HL-60/S4 treated with retinoic acid at 250 ng/mL for 4 days and 3 days (cell line): ENCODE results near the gene CYB561D2.

Experiments
- in situ Hi-C: fragments of 300-500 bp; cut with MboI; formaldehyde crosslinking; loops from 2 replicates; pipeline ENCODE4 v1.7.0; 2022; ENCODE audit warnings: low sequenced_read_pairs

The CYB561D2 gene

DNA sequence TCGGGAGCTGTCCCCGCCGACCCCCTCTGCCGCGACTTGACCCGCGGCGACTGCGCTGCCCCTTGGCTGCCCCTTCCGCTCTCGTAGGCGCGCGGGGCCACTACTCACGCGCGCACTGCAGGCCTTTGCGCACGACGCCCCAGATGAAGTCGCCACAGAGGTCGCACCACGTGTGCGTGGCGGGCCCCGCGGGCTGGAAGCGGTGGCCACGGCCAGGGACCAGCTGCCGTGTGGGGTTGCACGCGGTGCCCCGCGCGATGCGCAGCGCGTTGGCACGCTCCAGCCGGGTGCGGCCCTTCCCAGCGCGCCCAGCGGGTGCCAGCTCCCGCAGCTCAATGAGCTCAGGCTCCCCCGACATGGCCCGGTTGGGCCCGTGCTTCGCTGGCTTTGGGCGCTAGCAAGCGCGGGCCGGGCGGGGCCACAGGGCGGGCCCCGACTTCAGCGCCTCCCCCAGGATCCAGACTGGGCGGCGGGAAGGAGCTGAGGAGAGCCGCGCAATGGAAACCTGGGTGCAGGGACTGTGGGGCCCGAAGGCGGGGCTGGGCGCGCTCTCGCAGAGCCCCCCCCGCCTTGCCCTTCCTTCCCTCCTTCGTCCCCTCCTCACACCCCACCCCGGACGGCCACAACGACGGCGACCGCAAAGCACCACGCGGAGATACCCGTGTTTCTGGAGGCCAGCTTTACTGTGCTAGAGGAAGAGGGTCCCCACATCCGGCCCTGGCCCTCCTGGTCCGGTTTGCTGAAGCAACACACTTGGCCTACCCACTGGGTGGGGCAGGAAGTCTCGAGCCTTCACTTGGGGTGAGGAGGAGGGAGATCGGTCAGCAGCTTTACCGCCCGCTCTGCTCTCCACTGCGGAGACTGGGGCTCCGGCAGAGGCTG, 10.0 kb upstream of the CYB561D2 start, which contains the start of gene RASSF1:
RASSF1 (minus strand) TSS at position 389 of the 882 bp plus-strand sequence; CDS start at position 358, 31 bp downstream.
- in situ Hi-C loops: no loop called here

DNA sequence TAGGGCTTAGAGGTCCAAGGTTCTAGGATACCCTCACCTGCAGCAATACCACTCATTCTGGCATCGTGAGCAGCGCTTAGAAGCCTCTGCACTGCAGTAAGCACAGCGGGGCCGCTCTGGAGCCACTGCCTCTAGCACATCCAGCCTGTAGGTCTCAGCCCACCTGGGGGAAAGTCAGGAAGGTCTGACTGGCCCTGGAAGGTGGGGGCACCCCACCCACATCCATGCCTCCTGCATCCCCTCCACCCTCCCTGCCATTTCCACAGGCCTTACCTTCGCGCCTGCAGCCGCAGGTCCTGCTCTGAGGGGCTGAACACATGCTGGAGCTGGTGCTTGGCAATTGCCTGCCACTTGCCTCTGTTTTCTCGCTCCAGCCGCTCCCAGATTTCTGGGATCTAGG, 9.1 kb upstream of the CYB561D2 start:
- in situ Hi-C loops: no loop called here

DNA sequence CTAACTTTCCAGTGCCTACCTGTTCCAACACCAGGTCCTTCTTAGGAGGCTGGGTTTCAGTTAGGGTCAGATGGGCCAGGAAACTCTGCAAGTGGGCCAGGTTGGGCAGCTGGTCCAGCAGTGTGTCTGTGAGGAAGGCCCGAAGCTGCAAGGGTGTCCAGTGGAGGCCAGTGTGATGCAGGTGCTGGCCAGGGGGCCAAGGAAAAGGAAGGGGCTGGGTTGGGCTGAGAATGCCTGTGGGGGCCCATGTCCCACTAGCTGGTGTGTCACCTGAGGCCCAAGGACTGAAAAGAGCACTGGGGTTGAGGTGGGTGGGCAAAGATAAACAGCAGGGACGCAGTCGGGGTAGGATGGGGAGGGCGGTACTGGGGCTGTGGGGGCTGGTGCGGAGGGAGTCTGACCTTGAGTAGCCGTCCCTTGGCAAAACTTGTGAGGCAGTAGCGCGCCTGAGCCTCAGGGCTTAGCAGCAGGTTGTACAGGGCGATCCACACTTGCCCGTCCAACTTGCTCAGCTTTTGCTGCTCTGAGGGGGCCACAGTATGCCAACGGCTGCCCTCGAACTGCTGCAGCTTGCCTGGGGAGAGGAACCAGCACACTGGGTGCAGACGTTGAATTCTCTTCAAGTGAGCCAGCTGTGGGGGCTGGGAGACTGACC, 8.5 kb upstream of the CYB561D2 start:
- in situ Hi-C loops: no loop called here

DNA sequence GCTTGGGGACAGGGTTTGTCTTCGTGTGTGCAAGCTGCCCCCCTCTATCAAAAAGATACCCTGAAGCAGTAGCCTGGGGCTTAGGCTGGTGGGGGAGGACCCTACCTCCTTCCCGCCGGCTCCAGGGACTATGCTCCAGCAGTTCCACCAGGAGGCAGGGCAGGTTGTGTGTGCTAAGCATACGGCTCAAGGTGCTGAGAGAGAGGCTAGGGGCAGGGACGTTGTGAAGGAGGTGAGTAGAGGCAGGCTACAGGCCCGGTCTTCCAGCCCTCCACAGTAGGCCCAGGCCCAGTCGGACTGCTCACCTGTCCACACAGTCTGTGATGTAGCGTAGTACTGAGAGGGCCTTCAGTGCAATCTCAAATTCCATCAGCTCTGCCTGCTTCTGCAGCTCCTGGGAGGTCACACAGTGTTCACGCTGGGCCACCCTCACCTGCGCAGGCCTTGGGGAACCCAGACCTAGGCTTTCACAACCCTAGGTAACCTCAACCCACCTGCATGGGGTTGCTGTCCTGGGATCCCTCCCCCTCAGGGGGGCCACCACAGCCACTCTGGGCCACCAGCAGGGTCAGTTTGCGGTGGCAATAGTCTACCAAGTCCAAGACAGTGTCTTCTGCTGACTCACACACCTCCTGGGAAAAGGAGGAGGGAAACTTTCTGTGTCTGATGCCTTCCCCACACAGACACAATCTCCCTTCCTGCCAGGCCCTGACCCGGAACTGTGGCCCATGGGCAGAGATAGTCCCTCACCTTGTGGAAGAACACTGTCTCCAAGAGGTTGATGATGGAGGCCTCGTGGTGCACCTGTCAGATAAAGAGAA, 7.6 kb upstream of the CYB561D2 start:
- in situ Hi-C loops: no loop called here

DNA sequence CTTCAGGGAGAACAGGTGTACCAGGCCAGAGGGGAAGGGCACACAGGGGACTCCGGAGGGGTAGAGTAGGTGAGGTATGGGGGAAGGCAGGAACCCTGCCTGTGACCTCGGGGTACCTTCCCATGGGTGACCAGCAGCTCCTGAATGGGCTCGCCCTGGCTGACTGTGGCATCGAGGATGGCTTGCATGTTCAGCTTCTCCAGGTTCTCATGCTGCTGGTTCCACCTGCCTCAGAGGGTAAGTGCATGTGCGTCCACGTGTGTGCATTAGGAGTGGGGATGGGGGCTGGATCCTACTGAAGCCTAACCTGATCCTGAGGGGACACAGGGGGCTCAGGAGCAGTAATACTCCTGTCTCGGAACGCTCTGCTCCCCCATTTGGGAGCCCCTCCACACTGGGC, 5.7 kb upstream of the CYB561D2 start:
- in situ Hi-C loops: no loop called here

DNA sequence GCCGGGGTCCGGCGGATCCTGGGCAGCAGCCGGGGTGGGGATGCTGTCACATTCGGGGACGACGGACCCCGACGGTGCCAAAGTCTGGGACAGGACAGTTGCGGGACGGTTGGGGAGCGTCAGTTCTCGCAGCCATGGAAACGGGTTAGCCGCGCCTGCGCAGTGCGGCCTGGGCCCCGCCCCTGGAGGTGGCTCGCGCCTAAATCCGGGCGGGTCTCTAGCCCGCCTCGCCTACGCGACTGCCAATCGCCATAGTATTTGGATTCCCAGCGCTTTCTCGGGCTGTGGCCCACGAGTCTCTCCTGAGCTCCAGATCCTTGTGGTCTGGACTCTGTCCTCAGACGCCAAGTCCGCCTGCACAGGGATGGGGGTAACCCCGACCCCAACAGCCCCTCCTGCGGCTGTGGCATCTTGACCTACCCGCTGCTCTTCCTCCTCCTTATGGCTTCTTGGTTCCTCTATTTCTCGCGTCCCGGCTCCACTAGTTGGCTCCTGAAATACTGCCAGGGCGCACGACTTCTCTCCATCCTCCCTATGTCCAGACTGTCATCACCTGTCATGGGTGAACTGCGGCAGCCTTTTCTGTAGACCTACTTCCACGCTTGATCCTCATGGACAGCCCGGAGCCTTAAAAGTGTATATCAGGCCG, 5.0 kb upstream of the CYB561D2 start, which contains the start of gene ZMYND10:
ZMYND10 (minus strand) TSS at position 147 of the 649 bp plus-strand sequence. CDS start 153 bp downstream, outside the sequence.
- in situ Hi-C loops: no loop called here

DNA sequence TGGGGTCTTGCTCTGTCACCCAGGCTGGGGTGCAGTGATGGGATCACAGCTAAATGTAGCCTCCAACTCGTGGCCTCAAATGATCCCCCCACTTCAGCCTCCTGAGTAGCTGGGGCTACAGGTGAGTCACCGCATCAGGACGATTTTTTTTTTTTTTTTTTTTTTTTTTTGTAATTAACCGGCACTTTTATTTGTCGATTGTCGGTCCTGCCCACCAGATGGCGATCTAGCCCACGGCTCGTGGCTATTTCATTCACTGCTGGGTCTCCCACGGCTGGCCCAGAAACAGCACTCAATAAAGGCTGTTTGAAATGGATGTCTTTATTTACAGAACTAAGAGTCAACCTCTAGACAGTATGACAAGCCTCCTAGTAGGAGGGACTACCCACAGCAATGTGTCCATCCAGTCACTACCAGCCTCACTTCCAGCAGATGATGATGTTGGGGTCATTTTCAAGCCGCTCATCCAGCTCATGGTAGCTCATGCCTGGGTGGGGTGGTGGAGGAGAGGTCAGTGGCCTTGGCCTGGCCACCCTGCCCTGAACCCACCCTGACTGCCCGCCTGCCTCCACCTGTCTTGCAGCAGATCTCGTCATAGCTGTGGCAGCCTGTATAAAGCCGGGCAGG, 3.4 kb upstream of the CYB561D2 start:
- in situ Hi-C loops: no loop called here

DNA sequence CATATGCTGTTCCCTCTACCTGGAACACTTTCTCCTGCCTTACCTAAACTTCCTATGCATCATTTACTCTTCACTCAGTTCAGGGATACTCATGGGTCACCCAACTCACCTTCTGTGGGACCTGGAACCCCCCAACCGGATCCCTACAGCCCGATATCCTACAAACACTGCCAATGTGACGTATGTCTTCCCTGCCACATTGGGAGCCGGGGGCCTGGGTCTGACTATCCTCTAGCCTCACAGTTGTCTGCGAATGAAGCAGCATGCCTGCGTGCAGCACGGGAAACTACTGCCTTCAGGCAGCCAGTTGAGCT, 492 bp upstream of the CYB561D2 start:
- in situ Hi-C loops: loop anchor here (25.0 kb wide), 1 partner anchor 187 kb away; no protein-coding TSS in a partner anchor

DNA sequence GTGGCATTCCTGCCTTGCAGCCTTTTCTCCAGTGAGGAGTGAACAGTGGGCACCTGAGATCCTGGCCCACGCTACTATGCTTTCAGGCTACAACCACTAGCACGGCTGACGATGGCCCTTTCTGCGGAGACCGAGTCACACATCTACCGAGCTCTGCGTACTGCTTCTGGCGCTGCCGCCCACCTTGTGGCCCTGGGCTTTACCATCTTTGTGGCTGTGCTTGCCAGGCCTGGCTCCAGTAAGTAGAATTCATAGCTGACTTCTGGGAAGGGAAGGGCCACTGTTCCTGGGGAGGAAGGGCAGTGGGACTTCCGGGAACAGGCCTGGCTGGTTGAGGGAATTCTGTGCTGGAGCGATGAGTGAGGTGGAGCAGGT, 648 bp downstream of the CYB561D2 start:
- in situ Hi-C loops: loop anchor here (25.0 kb wide), 1 partner anchor 186 kb away; no protein-coding TSS in a partner anchor

DNA sequence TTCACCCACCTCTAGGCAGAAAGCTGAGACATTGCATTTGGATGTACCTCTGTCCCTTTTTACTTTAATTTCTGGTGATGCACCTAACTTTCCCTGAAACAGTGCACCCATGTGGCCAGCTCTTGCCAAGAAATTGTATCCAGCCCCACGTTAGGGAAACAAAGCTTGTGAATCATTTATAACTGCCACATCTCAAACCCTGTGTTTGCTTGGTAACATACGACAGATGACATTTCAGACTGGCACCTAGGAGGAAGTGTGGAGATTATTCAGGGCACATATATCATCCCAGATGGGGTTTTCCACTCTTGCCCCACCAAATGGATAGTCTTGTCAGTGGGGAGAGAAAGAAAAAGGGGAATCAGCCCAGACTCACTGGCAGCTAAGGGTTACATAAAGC, 2.1 kb downstream of the CYB561D2 start:
- in situ Hi-C loops: loop anchor here (25.0 kb wide), 1 partner anchor 185 kb away; no protein-coding TSS in a partner anchor

DNA sequence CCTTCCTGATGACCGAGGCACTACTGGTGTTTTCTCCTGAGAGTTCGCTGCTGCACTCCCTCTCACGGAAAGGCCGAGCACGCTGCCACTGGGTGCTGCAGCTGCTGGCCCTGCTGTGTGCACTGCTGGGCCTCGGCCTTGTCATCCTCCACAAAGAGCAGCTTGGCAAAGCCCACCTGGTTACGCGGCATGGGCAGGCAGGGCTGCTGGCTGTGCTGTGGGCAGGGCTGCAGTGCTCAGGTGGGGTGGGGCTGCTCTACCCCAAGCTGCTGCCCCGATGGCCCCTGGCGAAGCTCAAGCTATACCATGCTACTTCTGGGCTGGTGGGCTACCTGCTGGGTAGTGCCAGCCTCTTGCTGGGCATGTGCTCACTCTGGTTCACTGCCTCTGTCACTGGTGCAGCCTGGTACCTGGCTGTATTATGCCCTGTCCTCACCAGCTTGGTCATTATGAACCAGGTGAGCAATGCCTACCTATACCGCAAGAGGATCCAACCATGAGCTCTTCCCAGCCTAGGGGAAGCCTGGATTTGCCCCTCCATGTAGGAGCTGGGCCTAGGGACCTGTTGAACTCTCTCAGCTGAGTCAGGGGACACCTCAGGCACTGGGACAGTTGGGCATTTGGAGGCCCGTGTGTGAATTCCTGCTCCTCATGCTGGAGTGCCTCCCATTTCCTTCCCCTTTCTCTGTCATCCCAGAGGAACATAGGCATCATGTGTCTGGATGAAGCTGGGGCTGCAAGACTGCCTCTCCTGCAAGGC, 2.8 kb downstream of the CYB561D2 start:
- in situ Hi-C loops: loop anchor here (25.0 kb wide), 1 partner anchor 184 kb away; no protein-coding TSS in a partner anchor

DNA sequence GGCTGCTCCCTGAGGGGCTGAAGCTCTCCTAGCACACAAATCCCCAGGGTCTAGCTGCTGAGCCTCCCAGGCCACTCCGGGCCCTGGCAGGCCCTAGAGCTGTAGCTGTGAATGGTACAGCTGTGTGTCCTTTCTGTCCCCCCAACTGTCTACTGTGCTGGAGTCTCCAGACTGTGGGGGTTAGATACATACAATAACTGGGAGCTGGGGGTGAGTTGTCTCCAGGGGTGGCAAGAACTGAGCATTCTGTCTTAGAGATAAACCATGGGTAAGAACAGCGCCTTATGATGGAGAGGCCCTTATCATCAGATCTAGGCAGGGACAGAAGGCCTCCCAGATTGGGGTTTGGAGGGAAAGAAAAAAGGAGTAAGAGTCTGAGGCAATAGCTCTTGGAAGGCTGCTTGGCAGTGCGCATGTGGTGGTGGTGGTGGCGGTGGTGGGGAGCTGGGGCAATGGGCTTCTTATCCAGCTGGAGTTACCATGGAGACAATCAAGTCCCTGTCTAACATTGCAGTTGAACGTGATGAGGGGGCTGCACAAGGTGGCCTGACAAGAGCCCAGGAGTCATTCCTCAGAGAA, 3.6 kb downstream of the CYB561D2 start:
- in situ Hi-C loops: loop anchor here (25.0 kb wide), 1 partner anchor 183 kb away; no protein-coding TSS in a partner anchor

DNA sequence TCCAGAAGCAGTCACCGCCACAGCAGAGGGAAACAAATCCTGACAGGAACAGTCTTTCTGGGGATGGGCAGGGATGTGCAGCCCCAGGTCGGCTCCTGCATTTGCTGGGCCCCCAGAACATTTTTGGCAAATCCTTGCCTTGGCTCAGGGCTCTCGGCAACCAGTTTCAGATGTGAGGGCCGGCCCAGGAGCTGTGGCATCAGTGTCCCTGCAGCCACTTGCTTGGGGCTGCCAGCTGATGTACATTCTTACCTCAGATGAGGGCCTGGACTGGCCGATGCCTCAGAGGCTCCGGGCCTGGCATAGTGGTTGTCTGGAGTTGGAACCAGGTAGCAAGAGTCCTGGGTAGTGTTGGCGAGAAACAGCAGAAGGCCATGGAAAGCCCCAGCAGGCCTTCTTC, 4.2 kb downstream of the CYB561D2 start:
- in situ Hi-C loops: loop anchor here (25.0 kb wide), 1 partner anchor 182 kb away; no protein-coding TSS in a partner anchor

DNA sequence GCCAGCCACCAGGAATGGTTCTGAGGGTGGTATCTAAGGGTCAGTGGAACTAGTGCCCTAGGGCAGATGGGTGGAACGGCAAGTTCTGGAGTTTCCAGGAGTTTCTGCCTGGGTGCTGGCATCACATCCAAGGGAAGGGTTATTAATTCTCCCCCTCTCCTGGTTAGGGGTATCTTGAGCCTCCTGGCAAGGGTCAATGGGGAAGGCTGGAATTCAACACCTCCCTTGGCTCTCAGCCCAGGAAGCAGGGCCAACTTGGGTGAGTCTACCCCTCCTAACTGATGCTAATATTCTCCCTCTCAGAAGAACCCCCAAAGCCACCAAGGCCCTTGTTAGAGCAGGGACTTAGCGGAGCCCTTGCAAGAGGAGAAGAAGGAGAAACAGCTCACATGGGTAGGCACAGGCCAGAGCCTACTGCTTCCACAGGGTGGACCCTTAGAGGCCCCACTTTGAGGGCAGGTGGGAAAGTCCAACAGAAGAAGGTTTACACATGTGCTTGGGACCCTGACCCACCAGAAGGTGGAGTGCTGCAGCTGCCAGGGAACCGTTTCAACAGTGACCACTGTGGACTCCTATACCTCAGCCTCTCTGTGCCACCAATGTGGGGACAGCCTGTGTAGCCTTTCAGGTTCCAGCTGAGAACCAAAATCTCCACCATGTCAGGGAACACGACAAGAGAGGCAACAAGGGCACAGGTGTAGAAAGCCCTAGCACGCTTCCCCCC, 5.3 kb downstream of the CYB561D2 start:
- in situ Hi-C loops: loop anchor here (25.0 kb wide), 1 partner anchor 181 kb away; no protein-coding TSS in a partner anchor

DNA sequence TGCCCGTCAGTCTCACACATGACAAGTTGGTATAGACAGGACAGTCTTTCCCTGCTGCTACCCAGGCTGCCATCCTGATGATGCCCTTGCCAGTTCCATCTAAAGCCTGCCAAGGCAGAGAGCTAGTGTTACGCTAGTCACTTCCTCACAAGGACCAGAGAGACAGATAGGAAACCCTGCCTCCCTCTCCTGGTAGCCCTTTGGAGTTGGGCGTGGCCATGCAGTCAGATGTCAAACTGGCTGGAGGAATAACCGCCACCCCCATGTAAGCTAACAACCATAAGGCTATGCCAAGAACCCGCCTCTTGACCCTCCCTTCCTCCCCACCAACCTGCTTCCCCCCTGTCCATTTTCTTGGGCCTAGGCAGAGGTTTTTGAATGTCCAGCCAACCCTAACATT, 5.9 kb downstream of the CYB561D2 start:
- in situ Hi-C loops: loop anchor here (25.0 kb wide), 1 partner anchor 181 kb away; no protein-coding TSS in a partner anchor

DNA sequence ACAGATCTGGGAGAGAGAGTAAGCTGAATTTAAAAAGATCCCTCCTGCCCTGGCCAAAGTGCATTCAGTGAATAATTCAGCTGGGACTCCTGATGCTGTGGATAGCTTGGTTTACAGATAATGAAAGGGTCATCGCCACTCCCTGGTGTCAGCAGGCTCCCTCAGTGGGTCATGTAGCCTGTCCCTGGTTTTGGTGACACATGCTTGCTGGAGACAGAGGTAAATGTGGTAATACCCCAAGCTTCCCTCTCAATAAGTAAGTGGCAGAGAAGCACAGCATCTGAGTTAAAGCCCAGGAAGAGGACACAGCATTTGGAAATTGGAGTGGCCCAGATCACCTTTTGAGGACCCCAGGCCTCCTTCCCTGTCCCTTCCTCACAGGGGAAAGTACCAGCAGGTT, 6.8 kb downstream of the CYB561D2 start:
- in situ Hi-C loops: loop anchor here (25.0 kb wide), 1 partner anchor 180 kb away; no protein-coding TSS in a partner anchor

DNA sequence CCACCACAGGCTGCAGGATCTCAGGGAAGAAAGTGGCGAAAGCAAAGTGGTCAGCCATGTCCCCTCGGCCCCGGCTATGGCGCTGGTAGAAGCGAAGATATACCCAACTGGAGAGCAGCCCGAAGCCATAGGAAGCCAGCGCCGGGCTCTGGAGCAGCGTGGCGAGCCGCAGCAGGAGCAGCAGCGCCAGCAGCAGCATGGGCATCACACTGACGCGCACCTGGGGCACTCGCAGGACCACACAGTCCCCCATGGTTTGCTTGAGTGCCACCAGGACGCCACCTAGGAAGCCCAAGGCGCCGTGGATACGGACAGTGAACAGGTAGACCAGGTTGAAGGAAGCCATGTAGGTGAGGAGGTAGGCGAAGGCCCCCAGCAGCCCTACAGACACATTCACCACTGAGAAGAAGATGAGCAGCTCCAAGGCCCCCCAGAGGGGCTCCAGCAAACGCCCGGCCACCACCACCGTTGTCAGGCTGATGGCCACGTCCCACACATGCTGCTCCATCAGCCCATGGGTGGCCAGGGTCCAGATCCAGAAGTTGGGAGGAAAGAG, 7.8 kb downstream of the CYB561D2 start:
- in situ Hi-C loops: loop anchor here (25.0 kb wide), 1 partner anchor 179 kb away; no protein-coding TSS in a partner anchor
